LNCAP (cell line): ENCODE results near the gene TTBK1.

Experiments used
- CTCF ChIP-seq: fragments of 450-650 bp; IDR thresholded peaks from 2 replicates; pipeline ENCODE4 v1.5.1; 2017; ENCODE audit warnings: mild to moderate bottlenecking

The TTBK1 gene

GRCh38 chr6:43291708-43292107 is 48.4 kb downstream of the TTBK1 start:
- no peak for TF ChIP-seq CTCF

- TF ChIP-seq CTCF, result no peak
These were observed 49.1 kb downstream of the TTBK1 start for GRCh38 chr6:43292341-43292740.

- no peak for TF ChIP-seq CTCF
These were observed 49.6 kb downstream of the TTBK1 start for GRCh38 chr6:43292763-43293318.

- no peak for TF ChIP-seq CTCF
These were observed 50.4 kb downstream of the TTBK1 start for GRCh38 chr6:43293698-43294097.

- TF ChIP-seq CTCF, result no peak
These were observed 51.3 kb downstream of the TTBK1 start for GRCh38 chr6:43294536-43294935.

GRCh38 chr6:43295456-43295855 is 52.2 kb downstream of the TTBK1 start:
- no peak for TF ChIP-seq CTCF

GRCh38 chr6:43296780-43297497 is 53.7 kb downstream of the TTBK1 start:
- TF ChIP-seq CTCF, result no peak
